MCF 10A (cell line): Measurements from ENCODE around the gene GGCX. TPM values are rescaled to one million over a fixed set of nuclear protein-coding genes. Genes with fewer than 3 reads are reported as not detected.

ENCODE experiments used
- BruUV-seq: library from RNA; stranded (reverse); fragments of 400-500 nt; replicated peaks from 2 replicates; lab custom pipeline; 2021; lab: Mats Ljungman, UMichigan
- CTCF ChIA-PET: fragments of 300-600 bp; sonication (Branson Sonifier 250); formaldehyde crosslinking; extraction: SDS; loops from one replicate; lab custom pipeline; 2021; ENCODE audit warnings: antibody characterized with exemption, inconsistent platforms; lab: Yijun Ruan, JAX
- POLR2A ChIA-PET: fragments of 300-600, 350-650 bp; sonication (Branson Sonifier 250); formaldehyde crosslinking; extraction: SDS; loops from one replicate; lab custom pipeline; 2020; ENCODE audit warnings: antibody characterized with exemption, inconsistent platforms; lab: Yijun Ruan, JAX
- DNase-seq: peaks from one replicate; pipeline ENCODE4 v3.0.0-alpha.2; 2018; ENCODE audit not compliant: unreplicated experiment
- H3K27ac Mint-ChIP-seq: one replicate; pipeline ENCODE4 v1.8.0; 2022; ENCODE audit warnings: mild to moderate bottlenecking, low read depth, mixed read lengths; ENCODE audit not compliant: unreplicated experiment
- H3K27me3 Mint-ChIP-seq: one replicate; pipeline ENCODE4 v1.8.0; 2022; ENCODE audit warnings: mixed read lengths; ENCODE audit not compliant: insufficient read depth, unreplicated experiment
- H3K36me3 Mint-ChIP-seq: one replicate; pipeline ENCODE4 v1.8.0; 2022; ENCODE audit warnings: mild to moderate bottlenecking, moderate library complexity, mixed read lengths; ENCODE audit not compliant: insufficient read depth, unreplicated experiment
- H3K4me1 Mint-ChIP-seq: one replicate; pipeline ENCODE4 v1.8.0; 2022; ENCODE audit warnings: mixed read lengths; ENCODE audit not compliant: insufficient read depth, unreplicated experiment
- H3K4me3 Mint-ChIP-seq: one replicate; pipeline ENCODE4 v1.8.0; 2022; ENCODE audit warnings: mild to moderate bottlenecking, moderate library complexity, mixed read lengths; ENCODE audit not compliant: unreplicated experiment
- H3K9me3 Mint-ChIP-seq: one replicate; pipeline ENCODE4 v1.8.0; 2022; ENCODE audit warnings: mixed read lengths; ENCODE audit not compliant: unreplicated experiment
- CTCF ChIP-seq: fragments of 200-600 bp; IDR thresholded peaks from one replicate; pipeline ENCODE4 v1.8.0; 2022; ENCODE audit warnings: antibody characterized with exemption, mild to moderate bottlenecking; ENCODE audit not compliant: unreplicated experiment
- intact Hi-C: fragments of 100-400 bp; cut with micrococcal nuclease; formaldehyde crosslinking; loops from 2 replicates; pipeline ENCODE4 v1.14.1; 2022
- total RNA-seq: library from RNA; stranded (reverse); gene quantifications from 2 replicates; pipeline ENCODE4 v1.2.3, GENCODE V29; 2022

Gene GGCX
- total RNA-seq, 1 experiment from 2014 or later: 49.1 TPM

- H3K4me3 Mint-ChIP-seq: no peak overlapping the region
- no peaks in the 10 kb centered on the region for H3K27me3 Mint-ChIP-seq
- peak; percentile 76 for DNase-seq
- peaks cover 24% of the 10 kb centered on the region for H3K4me1 Mint-ChIP-seq
- H3K9me3 Mint-ChIP-seq: no peaks in the 10 kb centered on the region
- CTCF ChIA-PET: interaction anchor here (0.5 to 0.8 kb wide), 4 partner anchors 23 to 1794 kb away, joined by 3 read pairs; no protein-coding TSS in a partner anchor
- H3K27ac Mint-ChIP-seq: no peak overlapping the region
- H3K36me3 Mint-ChIP-seq: peaks cover 5% of the 10 kb centered on the region
- POLR2A ChIA-PET: interaction anchor here (0.7 to 18.1 kb wide), 6 partner anchors 9 to 196 kb away, joined by 4 to 376 read pairs (median 6); partner anchors contain the start of gene GGCX
- intact Hi-C loops: no loop called here
- TF ChIP-seq CTCF: no peak
- no TSS peak for BruUV-seq
These were observed 29.7 kb downstream of the GGCX start for GRCh38 chr2:85531589-85531988.

GRCh38 chr2:85529809-85530208 is 31.5 kb downstream of the GGCX start:
- intact Hi-C loops: no loop called here
- no TSS peak for BruUV-seq
- CTCF ChIA-PET: interaction anchor here (0.7 kb wide), 1 partner anchor 21 kb away, joined by 5 read pairs; no protein-coding TSS in a partner anchor
- H3K27ac Mint-ChIP-seq: no peak overlapping the region
- no peaks in the 10 kb centered on the region for H3K9me3 Mint-ChIP-seq
- DNase-seq: no peak
- H3K4me1 Mint-ChIP-seq: peaks cover 11% of the 10 kb centered on the region
- POLR2A ChIA-PET: interaction anchor here (0.6 to 18.1 kb wide), 6 partner anchors 8 to 73 kb away, joined by 3 to 376 read pairs (median 4); partner anchors contain the start of gene MAT2A
- TF ChIP-seq CTCF: no peak
- no peaks in the 10 kb centered on the region for H3K36me3 Mint-ChIP-seq
- no peaks in the 10 kb centered on the region for H3K27me3 Mint-ChIP-seq
- H3K4me3 Mint-ChIP-seq: no peak overlapping the region

GRCh38 chr2:85528355-85528754 is 32.9 kb downstream of the GGCX start:
- CTCF ChIA-PET: no interaction called here
- Mint-ChIP-seq H3K4me1 (no peaks in the 10 kb centered on the region), H3K9me3 (no peaks in the 10 kb centered on the region), H3K27ac (no peak overlapping the region), H3K36me3 (no peaks in the 10 kb centered on the region), H3K4me3 (no peak overlapping the region), H3K27me3 (no peaks in the 10 kb centered on the region)
- intact Hi-C loops: no loop called here
- TF ChIP-seq CTCF: no peak
- POLR2A ChIA-PET: interaction anchor here (1.6 to 2.9 kb wide), 2 partner anchors 10 to 20 kb away, joined by 4 to 9 read pairs; partner anchors contain the start of gene MAT2A
- no TSS peak for BruUV-seq
- DNase-seq: no peak

GRCh38 chr2:85527787-85528186 is 33.5 kb downstream of the GGCX start:
- no peaks in the 10 kb centered on the region for H3K9me3 Mint-ChIP-seq
- CTCF ChIA-PET: no interaction called here
- no peak overlapping the region for H3K27ac Mint-ChIP-seq
- DNase-seq: no peak
- no peaks in the 10 kb centered on the region for H3K4me1 Mint-ChIP-seq
- no peak for TF ChIP-seq CTCF
- H3K27me3 Mint-ChIP-seq: no peaks in the 10 kb centered on the region
- POLR2A ChIA-PET: interaction anchor here (2.9 kb wide), 1 partner anchor 11 kb away, joined by 9 read pairs; the partner anchor contains the start of gene MAT2A
- BruUV-seq: no TSS peak
- no peak overlapping the region for H3K4me3 Mint-ChIP-seq
- no peaks in the 10 kb centered on the region for H3K36me3 Mint-ChIP-seq
- intact Hi-C loops: no loop called here
